LoVo (cell line): ENCODE data around the gene AMZ2.
A peak's percentile ranks its signal among the peaks of the same experiment; 100 is the strongest.

ENCODE experiments used
- DNase-seq: peaks from one replicate; pipeline ENCODE4 v3.0.0-alpha.2; 2016; ENCODE audit warnings: low spot score

Gene AMZ2

GRCh38 chr17:68291836-68292688 is 44.2 kb downstream of the AMZ2 start:
- DNase-seq: peak; percentile 79

DNA sequence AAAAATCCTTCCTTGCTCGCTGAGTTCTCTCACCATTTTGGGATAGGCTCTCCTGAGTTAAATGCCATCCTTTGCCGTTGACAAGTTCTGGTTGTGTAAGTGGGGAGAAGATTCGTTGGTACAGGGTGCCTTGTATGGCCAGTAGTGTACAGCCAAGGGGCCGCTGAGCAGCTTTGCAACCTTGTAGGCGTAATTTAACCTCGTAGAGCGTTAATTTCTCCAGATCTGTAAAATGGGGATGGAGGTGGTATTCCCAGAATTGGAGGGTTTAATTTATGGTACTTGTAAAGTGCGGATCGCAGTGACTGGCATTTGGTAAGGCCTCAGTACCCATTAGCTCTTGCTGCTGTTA is 44.8 kb downstream of the AMZ2 start:
- DNase-seq: no peak

DNA sequence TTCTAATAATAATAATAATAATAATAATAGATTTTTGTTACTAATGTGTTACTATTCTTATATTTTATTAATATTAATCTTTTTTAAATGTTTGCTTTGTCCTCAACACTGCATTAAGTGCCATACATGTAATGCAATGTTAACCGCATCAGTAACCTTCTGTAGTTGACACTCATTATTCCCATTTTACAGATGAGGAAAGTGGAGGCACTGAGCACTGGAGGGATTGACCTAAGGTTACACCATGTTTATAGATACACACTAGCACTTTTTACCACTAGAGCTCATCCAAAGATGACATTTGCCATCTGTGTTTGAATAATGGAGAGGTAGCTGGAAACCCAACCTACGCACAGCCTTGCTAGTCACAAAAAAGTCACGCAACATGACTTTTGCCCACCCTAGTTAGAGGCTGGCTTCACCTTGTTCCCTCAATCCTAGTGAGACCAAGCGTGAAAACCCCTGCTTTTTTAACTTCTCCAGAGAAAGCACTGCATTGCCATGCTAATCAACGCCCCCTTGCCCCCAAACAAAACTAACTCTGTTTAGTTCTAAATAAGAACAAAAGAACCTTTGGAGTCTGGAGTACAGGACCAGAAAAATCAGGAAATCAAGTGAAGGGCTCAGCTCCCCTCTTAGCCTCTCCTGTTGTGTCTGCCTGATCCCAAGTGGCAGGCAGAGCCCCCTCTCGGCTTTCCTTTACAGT is 45.8 kb downstream of the AMZ2 start:
- DNase-seq: no peak

DNA sequence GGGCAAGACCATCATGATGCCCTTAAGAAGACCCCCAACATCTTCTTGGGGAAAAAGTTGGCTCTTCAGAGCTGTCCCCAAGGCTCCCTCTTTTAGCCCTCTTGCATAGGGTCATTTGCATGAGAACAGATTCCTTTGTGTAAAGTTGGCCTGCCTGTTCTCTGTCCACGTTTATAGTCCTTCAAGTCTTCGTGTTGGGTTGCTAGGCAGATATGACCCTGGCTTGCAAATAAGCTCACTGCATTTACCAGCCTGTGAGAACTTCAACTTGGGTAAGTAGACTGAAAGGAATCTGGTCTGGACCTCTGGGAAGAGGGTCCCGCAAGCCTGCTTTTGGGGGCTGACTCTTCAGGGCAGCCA is 46.3 kb downstream of the AMZ2 start:
- DNase-seq: no peak

GRCh38 chr17:68294617-68295016 is 46.8 kb downstream of the AMZ2 start:
- no peak for DNase-seq

GRCh38 chr17:68295086-68295485 is 47.2 kb downstream of the AMZ2 start:
- DNase-seq: no peak

GRCh38 chr17:68296217-68297191 is 48.7 kb downstream of the AMZ2 start:
- no peak for DNase-seq

GRCh38 chr17:68297195-68297594 is 49.4 kb downstream of the AMZ2 start:
- no peak for DNase-seq

- DNase-seq: no peak
Observed at GRCh38 chr17:68298601-68299000, 50.8 kb downstream of the AMZ2 start.

GRCh38 chr17:68299817-68300216 is 52.0 kb downstream of the AMZ2 start:
- DNase-seq: no peak

DNA sequence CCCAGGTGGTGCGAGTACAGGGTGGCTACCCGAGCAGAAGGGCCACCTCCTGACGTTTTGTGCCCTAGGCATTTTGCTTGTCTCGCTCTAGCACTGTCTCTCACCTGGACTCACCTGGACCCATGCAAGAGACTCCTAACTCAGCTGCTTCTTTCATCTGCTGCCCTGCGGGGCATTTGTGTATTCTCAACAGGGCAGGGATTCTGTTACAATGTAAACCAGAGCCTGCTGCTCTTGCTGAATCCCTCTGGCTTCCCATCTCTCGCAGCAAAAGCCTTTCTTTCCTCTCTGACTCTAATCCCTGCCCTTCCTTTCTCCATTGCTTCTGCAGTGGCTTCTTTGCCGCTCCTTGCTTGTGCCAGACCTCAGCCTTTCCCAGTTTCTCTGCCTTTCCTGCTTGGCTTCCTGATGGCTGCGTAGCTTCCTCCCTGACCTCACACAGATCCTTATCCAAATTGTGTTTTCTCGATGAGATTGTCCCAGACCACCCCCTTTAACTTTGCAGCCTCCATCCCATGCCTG is 53.7 kb downstream of the AMZ2 start:
- no peak for DNase-seq

DNA sequence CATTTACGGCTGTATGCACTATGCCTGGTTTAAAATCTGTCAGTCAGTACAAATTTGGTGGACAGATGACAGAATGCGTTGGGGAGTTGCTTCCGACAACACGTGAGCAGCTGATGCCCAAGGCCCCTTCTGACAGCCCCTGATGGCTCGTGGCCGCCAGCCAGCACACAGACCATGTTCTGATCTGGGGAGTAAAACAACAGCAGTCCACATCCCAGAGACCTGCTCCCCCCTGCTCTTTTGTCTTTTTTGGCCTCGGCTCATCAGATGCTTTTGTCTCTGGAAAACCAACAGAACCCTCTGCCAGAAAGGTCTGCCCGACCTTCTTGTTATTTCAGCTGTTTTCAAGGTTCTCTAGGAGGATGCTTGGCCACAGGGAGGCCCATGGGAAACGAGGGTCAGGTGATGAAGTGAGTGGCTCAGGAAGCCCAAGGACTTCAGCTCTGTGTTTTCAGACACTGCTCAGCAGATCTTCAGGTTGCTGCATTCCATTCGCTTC is 54.3 kb downstream of the AMZ2 start:
- DNase-seq: no peak

GRCh38 chr17:68302666-68303065 is 54.8 kb downstream of the AMZ2 start:
- DNase-seq: no peak

- no peak for DNase-seq
Observed at GRCh38 chr17:68304706-68305105, 56.9 kb downstream of the AMZ2 start.

DNA sequence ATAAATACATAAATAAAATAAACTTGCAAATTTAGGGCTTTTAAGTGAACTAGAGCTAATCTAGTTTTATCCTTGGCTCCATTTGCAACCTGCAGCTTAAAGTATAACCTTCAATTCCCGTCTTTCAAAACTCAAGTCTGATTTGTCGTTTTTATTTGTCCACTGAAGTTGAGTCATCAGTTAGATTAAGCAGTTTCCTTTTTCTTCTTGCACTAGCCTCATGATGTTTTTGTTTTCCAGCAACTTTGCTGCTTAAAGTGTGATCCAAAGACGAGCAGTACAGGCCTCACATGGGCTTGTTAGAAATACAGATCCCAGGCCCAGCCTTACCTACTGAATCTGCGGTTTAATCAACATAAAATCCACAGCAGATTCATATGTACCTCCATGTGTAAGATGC is 57.3 kb downstream of the AMZ2 start:
- DNase-seq: no peak
